AG08396 (cell line): ENCODE measurements around the gene RNF214.
"Not testable (repeated sequence)": the region's sequence is repeated elsewhere in the genome, so short reads cannot be mapped to it uniquely, and the experiment has no call there.

Source experiments
- DNase-seq: peaks from one replicate; pipeline ENCODE4 v3.0.0; 2012; ENCODE audit warnings: low spot score, mixed read lengths

RNF214 gene

GRCh38 chr11:117197516-117198456 lies 34.7 kb upstream of the RNF214 start:
- peak; percentile 48 for DNase-seq

GRCh38 chr11:117198613-117199012 lies 33.9 kb upstream of the RNF214 start:
- DNase-seq: no peak

- peak; percentile 92 for DNase-seq
These were observed 33.2 kb upstream of the RNF214 start, which contains the start of gene TAGLN for GRCh38 chr11:117199053-117199915. TSS of gene TAGLN (plus strand) at chr11:117199370. CDS start at chr11:117203014, 3,644 bp downstream.

GRCh38 chr11:117199916-117200812 lies 32.3 kb upstream of the RNF214 start:
- no peak for DNase-seq

GRCh38 chr11:117200813-117201657 lies 31.4 kb upstream of the RNF214 start:
- no peak for DNase-seq

GRCh38 chr11:117201658-117202305 lies 30.7 kb upstream of the RNF214 start:
- DNase-seq: no peak

GRCh38 chr11:117202386-117203068 lies 29.9 kb upstream of the RNF214 start:
- no peak for DNase-seq

GRCh38 chr11:117203069-117203407 lies 29.4 kb upstream of the RNF214 start:
- DNase-seq: no peak

- no peak for DNase-seq
These were observed 28.0 kb upstream of the RNF214 start for GRCh38 chr11:117204283-117205080.

- DNase-seq: no peak
These were observed 27.2 kb upstream of the RNF214 start for GRCh38 chr11:117205211-117205818.

- not testable (repeated sequence) for DNase-seq
These were observed 26.4 kb upstream of the RNF214 start for GRCh38 chr11:117206111-117206510.

- not testable (repeated sequence) for DNase-seq
These were observed 25.6 kb upstream of the RNF214 start for GRCh38 chr11:117206859-117207258.

GRCh38 chr11:117207481-117207880 lies 25.0 kb upstream of the RNF214 start:
- not testable (repeated sequence) for DNase-seq

- not testable (repeated sequence) for DNase-seq
These were observed 23.8 kb upstream of the RNF214 start for GRCh38 chr11:117208710-117209109.

- not testable (repeated sequence) for DNase-seq
These were observed 22.9 kb upstream of the RNF214 start for GRCh38 chr11:117209351-117210125.

- no peak for DNase-seq
These were observed 21.9 kb upstream of the RNF214 start for GRCh38 chr11:117210620-117211019.

- no peak for DNase-seq
These were observed 19.6 kb upstream of the RNF214 start for GRCh38 chr11:117212697-117213355.
